Liver (tissue), 9 donors: Measurements from ENCODE around the gene RFX8. TPM values are rescaled to one million over a fixed set of nuclear protein-coding genes. Genes with fewer than 3 reads are reported as not detected.

Source experiments
- DNase-seq: peaks from one replicate; pipeline ENCODE4 v3.0.0-alpha.2; 2017; ENCODE audit warnings: low spot score
- H3K27ac ChIP-seq, 2 donors: one replicate each; pipeline ENCODE4 v1.7.0; 2013; ENCODE audit warnings: inconsistent platforms in 2 of 2, low read length in 2 of 2, control low read depth in 1 of 2, low read depth in 1 of 2, mild to moderate bottlenecking in 1 of 2
- H3K27me3 ChIP-seq, 4 donors: one replicate each; pipeline versions ENCODE4 v1.6.1 to v1.7.0; 2013; ENCODE audit warnings: low read length in 3 of 4, inconsistent platforms in 1 of 4, mild to moderate bottlenecking in 1 of 4, moderate library complexity in 1 of 4; ENCODE audit not compliant: control insufficient read depth in 4 of 4, insufficient read depth in 4 of 4
- H3K36me3 ChIP-seq, 4 donors: one replicate each; pipeline versions ENCODE4 v1.6.1 to v1.7.0; 2013; ENCODE audit warnings: low read length in 3 of 4, mild to moderate bottlenecking in 3 of 4, low read depth in 1 of 4, moderate library complexity in 1 of 4; ENCODE audit not compliant: control insufficient read depth in 4 of 4, insufficient read depth in 3 of 4
- H3K4me1 ChIP-seq, 4 donors: one replicate each; pipeline versions ENCODE4 v1.6.1 to v1.7.0; 2013; ENCODE audit warnings: low read length in 3 of 4, mild to moderate bottlenecking in 3 of 4, moderate library complexity in 1 of 4; ENCODE audit not compliant: control insufficient read depth in 4 of 4, insufficient read depth in 4 of 4
- H3K4me3 ChIP-seq, 3 donors: one replicate each; pipeline versions ENCODE4 v1.6.1 to v1.7.0; 2013; ENCODE audit warnings: low read length in 3 of 3, control low read depth in 1 of 3, low read depth in 1 of 3, mild to moderate bottlenecking in 1 of 3
- H3K9ac ChIP-seq, 2 donors: one replicate each; pipeline ENCODE4 v1.7.0; 2013; ENCODE audit warnings: low read length in 2 of 2, mild to moderate bottlenecking in 2 of 2, moderate library complexity in 2 of 2, control low read depth in 1 of 2, low read depth in 1 of 2
- H3K9me3 ChIP-seq, 4 donors: one replicate each; pipeline versions ENCODE4 v1.6.1 to v1.7.0; 2013; ENCODE audit warnings: low read length in 3 of 4; ENCODE audit not compliant: control insufficient read depth in 4 of 4
- CTCF ChIP-seq: fragments of 150-350 bp; IDR thresholded peaks from 2 replicates; pipeline ENCODE4 v1.5.1; 2017; ENCODE audit warnings: improper control_type of control experiment, low read depth, low read length; ENCODE audit not compliant: missing input control
- EGR1 ChIP-seq, 2 donors: IDR thresholded peaks; 2 replicates each; pipeline ENCODE4 v1.6.1; 2016 to 2018; ENCODE audit warnings: antibody characterized with exemption in 2 of 2, low read depth in 2 of 2
- FOXA1 ChIP-seq: IDR thresholded peaks from 2 replicates; pipeline ENCODE4 v1.6.1; 2016; ENCODE audit warnings: antibody characterized with exemption
- FOXA2 ChIP-seq: IDR thresholded peaks from 2 replicates; pipeline ENCODE4 v1.6.1; 2016; ENCODE audit warnings: antibody characterized with exemption
- GABPA ChIP-seq, 2 donors: IDR thresholded peaks in 1 of 2; conservative IDR thresholded peaks in 1 of 2; 2 replicates each; pipeline ENCODE4 v1.6.1; 2016; ENCODE audit warnings: antibody characterized with exemption in 2 of 2, mild to moderate bottlenecking in 1 of 2, moderate library complexity in 1 of 2
- HNF4A ChIP-seq, 2 donors: conservative IDR thresholded peaks; 2 replicates each; pipeline ENCODE4 v1.6.1; 2016; ENCODE audit warnings: antibody characterized with exemption in 2 of 2, mild to moderate bottlenecking in 2 of 2
- HNF4G ChIP-seq: IDR thresholded peaks from 2 replicates; pipeline ENCODE4 v1.6.1; 2016; ENCODE audit warnings: antibody characterized with exemption
- JUND ChIP-seq, 2 donors: IDR thresholded peaks; 2 replicates each; pipeline ENCODE4 v1.6.1; 2016; ENCODE audit warnings: antibody characterized with exemption in 2 of 2
- NR2F2 ChIP-seq: IDR thresholded peaks from 2 replicates; pipeline ENCODE4 v1.6.1; 2016; ENCODE audit warnings: antibody characterized with exemption
- RAD21 ChIP-seq, 2 donors: IDR thresholded peaks; 2 replicates each; pipeline ENCODE4 v1.6.1; 2016; ENCODE audit warnings: antibody characterized with exemption in 2 of 2, mild to moderate bottlenecking in 2 of 2
- REST ChIP-seq: IDR thresholded peaks from 2 replicates; pipeline ENCODE4 v1.6.1; 2016; ENCODE audit warnings: antibody characterized with exemption, mild to moderate bottlenecking
- RXRA ChIP-seq, 2 donors: IDR thresholded peaks; 2 replicates each; pipeline ENCODE4 v1.6.1; 2017 to 2018; ENCODE audit warnings: antibody characterized with exemption in 2 of 2, mild to moderate bottlenecking in 1 of 2
- SP1 ChIP-seq: IDR thresholded peaks from 2 replicates; pipeline ENCODE4 v1.6.1; 2018; ENCODE audit warnings: antibody characterized with exemption, mild to moderate bottlenecking
- TAF1 ChIP-seq: conservative IDR thresholded peaks from 2 replicates; pipeline ENCODE4 v1.6.1; 2016; ENCODE audit warnings: antibody characterized with exemption, mild to moderate bottlenecking
- YY1 ChIP-seq: IDR thresholded peaks from 2 replicates; pipeline ENCODE4 v1.6.1; 2016; ENCODE audit warnings: antibody characterized with exemption, mild to moderate bottlenecking
- ZBTB33 ChIP-seq: IDR thresholded peaks from 2 replicates; pipeline ENCODE4 v1.6.1; 2016; ENCODE audit warnings: antibody characterized with exemption
- WGBS: extraction: QIAGEN DNeasy Blood & Tissue Kit; methylation state at CpG from one replicate; pipeline ENCODE4 v1.1.7; 2013; 5-methylcytosine and 5-hydroxymethylcytosine counted together
- polyA plus RNA-seq, 2 donors: library from polyadenylated mRNA; stranded (reverse) in 1 of 2; unstranded in 1 of 2; fragments of 200-250 nt in 1 of 2; fragments of >200 nt in 1 of 2; fragmentation: Nextera tagmentation in 1 of 2; extraction: Ambion mirVana in 1 of 2; gene quantifications; one replicate each; pipeline versions ENCODE4 v1.2.1 to v1.2.3, GENCODE V29; 2013 to 2015
- total RNA-seq, 2 donors: library from RNA; depleted of rRNA; stranded (reverse); fragments of >200 nt; gene quantifications; one replicate each; pipeline ENCODE4 v1.2.3, GENCODE V29; 2014
- TF ChIP-seq, protein P1 (sequence below): IDR thresholded peaks from 2 replicates; pipeline ENCODE4 v1.6.1; 2016; ENCODE audit warnings: antibody characterized with exemption
- TF ChIP-seq, protein P2 (sequence below): IDR thresholded peaks from 2 replicates; pipeline ENCODE4 v1.6.1; 2016; ENCODE audit warnings: antibody characterized with exemption
- donor health status: healthy.
- donor health status: healthy.
- donor health status: healthy.
- donor health status: healthy.
- donor health status: healthy.

The RFX8 gene
- total and polyA plus RNA-seq, 4 donors = 0.08 to 0.09 (median 0.09) TPM; not detected in 1

DNA sequence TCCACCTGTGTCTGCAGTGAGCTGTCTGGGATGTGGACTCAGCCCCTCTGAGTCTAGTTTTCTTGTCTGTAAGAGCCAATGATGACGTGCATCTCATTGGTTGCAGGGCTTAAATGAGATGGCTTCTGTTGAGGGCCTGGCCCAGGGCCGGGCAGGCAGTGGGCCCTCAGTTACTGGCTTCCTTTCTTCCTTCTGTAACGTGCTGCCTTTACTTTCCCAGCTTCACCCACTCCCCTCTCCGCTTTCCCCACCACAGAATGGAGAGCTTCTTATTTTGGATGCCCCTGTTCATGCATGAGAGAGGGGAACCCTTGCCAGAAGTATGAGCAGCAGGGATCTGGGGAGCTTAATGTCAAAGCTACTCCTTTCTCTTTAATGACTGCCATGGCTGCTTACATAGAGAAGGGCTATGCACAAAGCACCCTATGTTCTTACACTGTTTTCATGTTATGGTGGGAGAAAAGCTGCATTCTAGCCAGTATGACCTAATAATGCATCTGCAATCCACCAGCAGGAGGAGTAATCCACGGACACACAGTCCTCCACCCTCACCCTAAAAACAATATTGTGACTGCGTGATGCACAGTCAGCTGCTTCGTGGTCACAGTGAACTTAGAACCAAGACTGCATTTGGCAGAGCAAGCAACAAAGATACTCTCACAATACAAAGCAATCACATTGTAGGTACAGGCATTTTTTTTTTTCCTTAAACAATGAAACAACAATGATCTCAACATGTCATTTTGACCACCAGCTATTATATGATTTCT, 124.8 kb downstream of the RFX8 start:
- TF ChIP-seq GABPA (IDR thresholded peaks at IDR 0.05 in 1 of 2, conservative IDR thresholded peaks at IDR 0.05 in 1 of 2) (no peak), HNF4G (no peak), SP1 (no peak), RXRA (IDR thresholded peaks at IDR 0.05) (no peak), TAF1 (no peak), EGR1 (IDR thresholded peaks at IDR 0.05; ENCODE audit: low read depth in 2 of 2) (no peak), REST (no peak), ZBTB33 (no peak), NR2F2 (no peak), HNF4A (conservative IDR thresholded peaks at IDR 0.05) (no peak), RAD21 (IDR thresholded peaks at IDR 0.05) (no peak), YY1 (no peak), JUND (IDR thresholded peaks at IDR 0.05) (no peak), FOXA2 (no peak), CTCF (no peak), FOXA1 (no peak)
- TF ChIP-seq, protein P1, sequence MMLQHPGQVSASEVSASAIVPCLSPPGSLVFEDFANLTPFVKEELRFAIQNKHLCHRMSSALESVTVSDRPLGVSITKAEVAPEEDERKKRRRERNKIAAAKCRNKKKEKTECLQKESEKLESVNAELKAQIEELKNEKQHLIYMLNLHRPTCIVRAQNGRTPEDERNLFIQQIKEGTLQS = no peak
- TF ChIP-seq, protein P2, sequence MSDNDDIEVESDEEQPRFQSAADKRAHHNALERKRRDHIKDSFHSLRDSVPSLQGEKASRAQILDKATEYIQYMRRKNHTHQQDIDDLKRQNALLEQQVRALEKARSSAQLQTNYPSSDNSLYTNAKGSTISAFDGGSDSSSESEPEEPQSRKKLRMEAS = no peak
- WGBS = 79% methylated on average over 7 of the region's 7 CpGs
- Histone ChIP-seq H3K4me1 (no peaks in the 10 kb centered on the region), H3K9me3 (no peaks in the 10 kb centered on the region), H3K4me3 (no peak overlapping the region), H3K27ac (no peak overlapping the region), H3K9ac (no peak overlapping the region), H3K36me3 (no peaks in the 10 kb centered on the region), H3K27me3 (no peaks in the 10 kb centered on the region)
- no peak for DNase-seq
